ENCODE data around the gene CFAP210. TPM values are rescaled to one million over a fixed set of nuclear protein-coding genes. Genes with fewer than 3 reads are reported as not detected.

The CFAP210 gene, protein sequence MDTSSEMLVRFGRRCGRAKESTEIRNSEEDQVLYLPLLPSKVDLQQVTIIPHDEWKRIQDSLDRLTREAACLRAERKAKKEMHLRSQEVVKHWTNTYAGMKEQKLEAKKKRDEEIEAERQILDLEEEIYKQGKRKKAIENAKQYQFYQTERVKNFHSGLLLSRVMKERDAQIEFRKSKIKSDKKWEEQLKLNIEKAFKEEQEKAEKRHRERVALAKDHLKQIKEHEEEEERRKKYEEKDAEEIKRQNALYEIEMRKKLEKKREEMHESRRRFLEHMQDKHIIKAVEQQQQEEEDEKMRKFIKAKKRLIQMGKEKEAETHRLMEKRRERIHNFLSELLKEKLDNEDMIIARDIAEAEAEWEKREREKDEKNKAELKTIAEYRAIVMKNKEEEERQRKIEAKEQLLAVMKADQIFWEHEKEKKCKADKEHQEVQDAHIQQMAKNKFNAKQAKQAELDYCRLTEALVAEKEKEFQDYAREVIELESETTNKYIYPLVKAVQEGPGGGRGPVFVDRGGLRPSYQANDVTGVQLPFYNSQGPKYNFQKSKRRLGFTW
- not detected in 2 replicates for total RNA-seq

DNA sequence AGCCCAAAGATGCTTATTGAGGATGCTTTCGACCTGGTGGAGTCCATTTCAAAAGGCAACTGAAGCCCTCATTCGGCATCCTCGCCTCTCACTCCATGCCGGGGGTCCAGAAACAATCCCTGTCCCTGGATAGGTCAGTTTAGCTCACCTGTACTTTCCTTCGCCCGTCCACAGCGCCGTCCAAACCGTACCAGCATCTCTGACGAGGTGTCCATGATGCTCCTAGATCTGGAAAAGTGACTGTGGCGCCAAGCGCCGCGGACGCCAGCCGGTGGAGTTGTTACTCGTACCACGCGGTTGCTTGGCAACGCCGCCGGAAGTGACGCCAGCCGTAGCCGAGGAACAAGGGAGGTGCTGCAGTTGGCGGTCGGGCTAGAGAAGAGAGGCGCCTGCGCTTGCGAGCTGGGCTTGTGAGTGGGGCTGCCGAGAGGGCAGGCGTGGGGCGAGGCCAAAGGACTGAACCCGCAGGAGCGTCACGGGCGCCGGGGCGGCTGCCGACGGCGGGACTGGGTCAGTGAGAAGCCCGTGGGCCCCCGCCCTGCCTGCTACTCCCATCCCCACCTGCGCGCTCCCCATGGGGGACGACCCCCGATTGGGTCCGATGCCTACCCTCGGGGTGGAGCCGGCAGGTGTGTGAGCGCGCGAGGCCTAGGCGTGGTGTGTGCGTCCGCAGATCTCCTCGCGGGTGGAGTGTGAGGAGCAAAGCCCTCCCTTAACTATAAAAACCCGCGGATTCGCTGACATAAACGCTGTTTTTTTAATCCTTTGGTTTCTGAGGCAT is at the start of gene CFAP210, which contains the start of gene PHOSPHO2:
TSS of gene CFAP210 (minus strand) at position 293 of the 781 bp plus-strand sequence. CDS start at position 215, 78 bp downstream.
TSS of gene PHOSPHO2 (plus strand) at position 357 of the 781 bp plus-strand sequence. CDS start 6,503 bp downstream, outside the sequence.
- peak; percentile 98 to 99 for DNase-seq (ENCODE audit: low read depth in 2 of 2)

DNA sequence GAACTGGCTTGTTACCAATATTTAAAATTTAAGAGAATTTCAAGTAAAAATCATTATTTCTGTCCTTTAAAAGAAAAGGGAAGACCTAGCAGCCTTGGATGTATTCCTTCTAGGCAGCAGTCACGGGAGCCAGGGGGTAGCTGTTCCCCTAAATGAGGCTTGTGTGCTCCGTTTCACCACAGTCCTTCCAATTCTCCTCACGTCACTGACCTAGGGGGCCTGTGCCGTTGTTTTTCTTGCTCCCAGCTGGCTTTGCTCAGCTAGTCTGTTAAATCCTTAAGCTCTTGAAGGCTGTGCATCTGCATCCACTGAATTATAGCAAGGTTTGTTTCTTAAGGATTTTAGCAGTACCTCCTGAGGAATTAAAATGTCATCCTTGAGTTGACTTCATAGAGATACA is 49.3 kb upstream of the CFAP210 start:
- no peak for DNase-seq (ENCODE audit: low read depth in 2 of 2)

DNA sequence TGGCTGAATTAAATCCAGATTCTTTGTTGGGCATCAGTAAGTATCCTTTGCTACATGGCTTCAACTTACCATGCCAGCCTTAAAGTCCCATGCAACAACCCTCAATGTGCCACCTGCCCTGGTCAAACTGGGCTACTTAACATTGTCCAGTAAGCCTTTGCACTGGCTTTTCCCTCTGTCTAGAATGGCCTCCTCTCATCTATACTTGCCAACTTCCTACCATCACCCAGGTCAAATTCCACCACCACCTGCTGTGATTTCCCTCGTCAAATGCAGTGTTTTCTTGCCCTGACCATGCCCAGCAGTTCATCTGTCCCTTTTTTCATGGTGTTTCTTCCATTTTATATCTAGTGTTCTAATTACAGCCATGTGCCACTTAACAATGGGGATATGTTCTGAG is 45.1 kb upstream of the CFAP210 start:
- DNase-seq (ENCODE audit: low read depth in 2 of 2), result no peak

- no peak for DNase-seq (ENCODE audit: low read depth in 2 of 2)
These were observed 44.5 kb upstream of the CFAP210 start for GRCh38 chr2:169738566-169739229.

- DNase-seq (ENCODE audit: low read depth in 2 of 2), result peak; percentile 13 to 60
These were observed 42.7 kb upstream of the CFAP210 start for GRCh38 chr2:169736902-169737301.

- no peak for DNase-seq (ENCODE audit: low read depth in 2 of 2)
These were observed 41.4 kb upstream of the CFAP210 start for GRCh38 chr2:169735623-169736022.

DNA sequence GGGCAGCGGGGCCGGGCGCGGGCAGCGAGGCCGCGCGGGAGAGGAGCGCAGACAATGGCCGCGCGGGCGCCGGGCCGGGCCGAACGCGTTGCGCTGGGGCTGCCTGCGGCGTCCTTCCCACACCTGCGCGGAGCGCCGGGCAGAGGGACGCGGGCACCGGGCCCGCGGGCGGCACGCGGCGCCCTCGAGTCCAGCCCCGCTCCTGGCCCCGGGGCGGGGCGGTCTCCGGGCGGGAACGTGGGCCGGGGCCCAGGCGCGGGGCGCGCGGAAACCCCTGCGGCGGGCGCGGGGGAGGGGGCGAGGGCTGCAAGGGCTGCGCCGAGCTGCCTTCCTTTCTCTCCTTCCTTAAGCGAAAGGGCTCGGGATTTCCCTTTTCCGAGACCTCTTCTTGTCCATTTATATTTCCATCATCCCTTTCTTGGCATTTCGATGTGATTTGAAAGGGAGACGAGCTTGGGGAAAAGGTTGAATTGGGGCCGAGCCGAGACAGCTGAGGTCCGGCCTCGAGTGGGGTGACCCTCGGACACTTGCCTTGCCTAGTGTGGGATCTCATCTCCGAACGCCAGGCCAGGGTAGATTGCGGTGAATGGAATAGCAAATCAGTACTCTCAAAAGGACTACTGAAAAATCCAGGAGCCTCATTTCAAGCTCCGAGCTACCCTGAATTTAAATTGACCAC is 40.1 kb upstream of the CFAP210 start:
- peak; percentile 12 to 36 for DNase-seq (ENCODE audit: low read depth in 2 of 2)

DNA sequence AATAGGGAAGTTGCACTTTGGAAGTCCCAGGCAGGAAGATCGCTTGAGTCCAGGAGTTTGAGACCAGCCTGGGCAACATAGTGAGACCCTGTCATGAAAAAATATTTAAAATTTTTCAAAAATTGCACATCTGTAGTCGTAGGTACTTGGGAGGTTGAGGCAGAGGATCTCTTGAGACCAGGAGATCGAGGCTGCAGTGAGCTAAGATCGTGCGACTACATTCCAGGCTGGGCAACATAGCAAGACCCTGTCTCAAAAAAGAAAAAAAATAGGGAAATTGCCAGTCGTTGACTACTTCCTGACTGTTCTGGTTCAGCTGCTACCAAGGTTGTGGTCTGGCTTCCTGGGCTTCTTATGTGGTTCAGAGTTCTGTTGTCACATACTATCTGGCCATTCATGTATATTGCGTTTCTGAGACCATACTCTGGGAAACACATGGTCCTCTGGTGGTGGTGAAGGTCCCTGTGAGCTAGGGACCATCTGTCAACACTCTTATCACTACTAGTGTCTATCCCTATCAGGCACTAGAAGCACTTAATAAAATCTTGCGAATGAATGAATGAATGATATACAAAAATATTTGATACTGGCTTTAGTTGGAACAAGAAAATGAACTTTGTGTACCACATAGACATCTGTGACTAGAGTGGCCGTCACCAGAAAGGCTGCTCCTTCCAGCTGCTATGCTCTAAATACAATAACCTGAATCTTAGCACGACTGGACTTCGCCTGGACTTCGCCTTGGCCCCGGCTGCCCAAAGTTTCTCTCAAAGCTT is 38.6 kb upstream of the CFAP210 start:
- no peak for DNase-seq (ENCODE audit: low read depth in 2 of 2)

DNA sequence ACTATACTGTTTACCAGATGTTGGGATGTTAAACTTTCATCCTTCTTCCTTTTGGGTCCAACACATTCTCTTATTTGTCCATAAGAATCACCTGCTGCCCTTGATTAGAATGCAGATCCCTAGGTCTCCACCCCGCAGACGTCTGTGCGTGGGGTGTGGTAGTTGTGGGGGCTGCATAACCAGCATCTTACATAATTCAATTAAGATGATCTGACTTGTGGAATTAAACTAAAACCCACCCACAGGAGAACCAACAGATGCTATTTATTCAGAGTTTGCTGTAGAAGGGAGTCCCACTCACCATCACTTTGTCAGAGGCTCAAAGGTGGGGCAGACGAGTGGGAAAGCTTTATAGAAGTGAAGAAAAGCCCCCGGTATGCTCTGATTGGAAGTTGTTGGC is 37.9 kb upstream of the CFAP210 start:
- no peak for DNase-seq (ENCODE audit: low read depth in 2 of 2)

GRCh38 chr2:169729274-169729605 is 35.0 kb upstream of the CFAP210 start:
- DNase-seq (ENCODE audit: low read depth in 2 of 2), result no peak

DNA sequence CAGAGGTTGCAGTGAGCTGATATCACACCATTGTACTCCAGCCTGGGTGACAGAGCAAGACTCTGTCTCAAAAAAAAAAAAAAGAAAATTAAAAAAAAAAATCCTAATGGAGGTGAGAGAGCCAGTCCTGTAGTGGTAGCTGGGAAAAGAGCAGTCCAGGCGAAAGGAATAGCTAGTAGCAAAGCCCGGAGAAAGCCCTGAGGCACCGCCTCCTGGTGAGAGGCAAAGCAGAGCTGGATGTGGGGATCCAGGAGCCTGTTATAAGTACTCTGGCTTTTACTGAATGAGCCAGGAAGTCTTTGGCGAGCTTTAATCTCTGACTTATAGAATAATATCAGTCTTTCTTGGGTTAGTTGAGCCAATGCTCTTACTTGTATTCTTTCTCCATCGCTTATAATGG is 32.9 kb upstream of the CFAP210 start:
- DNase-seq (ENCODE audit: low read depth in 2 of 2), result no peak

GRCh38 chr2:169721016-169721415 is 26.8 kb upstream of the CFAP210 start:
- DNase-seq (ENCODE audit: low read depth in 2 of 2), result peak in 1 of 2 donors; percentile 58

GRCh38 chr2:169718930-169719504 is 24.8 kb upstream of the CFAP210 start:
- no peak for DNase-seq (ENCODE audit: low read depth in 2 of 2)

DNA sequence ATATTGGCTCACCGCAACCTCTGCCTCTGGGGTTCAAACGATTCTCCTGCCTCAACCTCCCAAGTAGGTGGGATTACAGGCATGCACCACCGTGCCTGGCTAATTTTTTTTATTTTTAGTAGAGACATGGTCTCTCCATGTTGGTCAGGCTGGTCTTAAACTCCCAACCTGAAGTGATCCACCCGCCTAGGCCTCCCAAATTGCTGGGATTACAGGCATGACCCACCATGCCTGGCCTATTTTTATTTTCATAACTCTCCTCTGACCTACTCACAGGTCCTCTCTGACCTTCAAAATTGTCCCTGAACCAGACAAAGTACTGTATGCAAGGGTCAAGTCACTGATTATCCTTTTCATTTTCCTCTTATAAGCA is 23.5 kb upstream of the CFAP210 start:
- DNase-seq (ENCODE audit: low read depth in 2 of 2), result no peak

DNA sequence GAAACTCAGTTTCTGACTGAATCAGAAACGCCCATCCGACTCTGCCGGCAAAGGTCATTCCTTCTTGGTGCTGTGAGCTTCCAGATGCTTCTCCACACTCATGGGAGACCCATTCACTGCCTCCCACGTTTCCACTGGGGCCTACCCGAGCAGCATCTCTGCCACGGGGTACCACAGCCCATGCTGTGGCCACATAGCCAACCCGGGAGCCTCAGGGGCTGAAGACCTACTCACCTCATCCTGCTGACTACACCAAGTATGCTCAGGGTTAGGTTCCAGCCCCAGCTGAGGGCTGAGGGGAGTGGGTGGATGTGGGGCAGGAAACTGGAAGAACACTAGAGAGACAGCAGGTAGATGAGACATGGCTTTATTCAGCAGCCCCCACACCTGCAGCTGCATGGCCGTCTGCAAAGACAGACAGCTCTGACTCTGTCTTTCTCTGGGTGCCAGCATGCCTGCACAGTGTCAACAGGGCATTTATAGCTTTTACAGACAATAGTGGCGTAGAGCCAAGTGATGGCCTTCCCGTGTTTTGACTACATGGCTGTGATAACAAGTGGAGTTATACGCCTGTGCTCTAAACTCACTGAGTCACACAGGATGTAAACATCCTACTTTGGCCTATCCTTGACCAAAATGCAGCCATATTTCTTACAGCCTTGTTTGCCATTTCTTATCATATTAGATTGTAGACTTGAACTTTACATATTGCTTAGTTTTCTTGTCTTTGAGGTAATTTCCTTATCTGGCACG is 22.9 kb upstream of the CFAP210 start:
- DNase-seq (ENCODE audit: low read depth in 2 of 2), result peak; percentile 94 to 99

DNA sequence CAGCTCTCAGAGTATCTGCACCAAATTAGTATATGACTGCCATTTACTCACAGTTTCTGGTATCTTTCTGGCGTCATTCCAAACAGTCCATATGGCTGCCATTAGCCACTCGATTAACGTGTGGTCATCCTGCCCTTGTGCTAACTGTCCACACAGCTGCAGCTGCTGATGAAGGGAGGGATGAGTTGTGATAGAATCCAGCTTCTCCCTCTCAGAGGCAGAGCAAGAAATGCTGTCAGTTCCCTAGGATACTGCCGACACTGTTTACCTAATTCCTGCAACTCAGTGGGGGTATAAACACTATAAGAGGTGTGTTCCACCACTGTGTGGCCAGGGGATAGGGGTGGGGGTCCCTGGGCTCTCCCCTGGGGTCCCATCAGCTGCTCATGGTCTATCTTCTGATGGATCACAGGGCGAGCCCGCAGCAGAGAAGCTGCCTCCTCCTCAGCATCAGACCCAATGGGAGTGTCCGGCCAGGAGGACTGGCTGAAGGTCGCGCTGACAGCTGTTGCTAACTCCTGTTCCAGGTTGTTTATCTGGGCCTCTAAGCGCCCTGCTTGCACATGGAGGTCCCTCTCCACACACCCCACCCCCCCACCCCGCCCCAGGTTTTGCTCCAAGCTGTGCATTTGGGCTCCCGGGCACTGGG is 22.2 kb upstream of the CFAP210 start:
- peak; percentile 57 to 64 for DNase-seq (ENCODE audit: low read depth in 2 of 2)

DNA sequence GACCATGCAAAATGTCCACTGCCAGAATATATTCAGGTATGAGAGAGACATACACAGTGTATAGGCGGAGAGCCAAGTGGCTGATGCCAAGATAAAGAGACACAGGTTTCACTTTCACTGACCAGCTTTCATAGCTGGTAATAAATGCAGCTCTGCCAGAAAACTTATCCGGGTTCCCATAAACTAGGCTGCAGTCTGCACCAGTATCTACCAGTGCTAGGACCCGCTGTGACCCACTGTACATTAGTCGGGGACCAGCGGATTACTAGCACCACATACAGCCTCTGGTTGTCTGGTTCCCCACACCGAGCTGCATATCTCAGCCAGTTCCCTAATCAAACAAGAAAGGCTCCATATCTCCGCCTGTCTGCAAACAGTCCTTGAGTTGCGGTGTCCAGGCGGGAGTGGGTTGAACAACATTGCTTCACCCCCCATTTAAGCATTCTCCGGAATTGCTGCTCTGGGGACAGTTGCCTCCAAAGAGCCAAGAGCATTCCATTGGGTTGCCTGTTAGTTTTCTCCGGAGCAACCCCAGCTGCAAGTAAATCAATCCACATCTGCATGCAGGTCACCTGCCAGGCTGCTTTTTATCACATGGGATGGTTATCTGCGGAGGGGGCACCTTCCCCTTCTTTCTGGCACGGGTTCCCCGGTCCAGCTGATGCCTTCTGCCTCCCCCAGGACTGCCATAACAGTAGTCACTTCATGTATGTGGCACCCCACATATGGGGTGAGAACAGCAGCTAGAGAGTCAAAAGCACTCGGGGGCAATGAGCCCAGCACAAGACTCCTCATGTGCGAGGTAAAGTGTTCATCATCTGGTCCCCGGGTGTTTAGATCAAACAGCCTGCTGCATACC is 21.4 kb upstream of the CFAP210 start:
- DNase-seq (ENCODE audit: low read depth in 2 of 2), result peak; percentile 44 to 91

- DNase-seq (ENCODE audit: low read depth in 2 of 2), result no peak
These were observed 20.5 kb upstream of the CFAP210 start for GRCh38 chr2:169714699-169715098.
